Panc1 (cell line): ENCODE results near the gene SHC3. TPM values are rescaled to one million over a fixed set of nuclear protein-coding genes. Genes with fewer than 3 reads are reported as not detected.

ENCODE experiments used
- ATAC-seq: fragments of 200-7000 bp; cut with Tn5 transposase; 2 replicates; pipeline ENCODE4 v1.9.1; 2020; ENCODE audit warnings: mild to moderate bottlenecking, moderate library complexity
- BruUV-seq: library from RNA; stranded (reverse); fragments of 400-500 nt; replicated peaks from 2 replicates; lab custom pipeline; 2021; lab: Mats Ljungman, UMichigan
- CTCF ChIA-PET: fragments of 300-600 bp; sonication (Branson Sonifier 250); formaldehyde crosslinking; loops from one replicate; lab custom pipeline; 2022; ENCODE audit warnings: antibody characterized with exemption; lab: Charles Lee
- POLR2A ChIA-PET: fragments of 300-600 bp; sonication (Branson Sonifier 250); formaldehyde crosslinking; loops from one replicate; lab custom pipeline; 2022; ENCODE audit warnings: antibody characterized with exemption; lab: Charles Lee
- DNase-seq: peaks from one replicate; pipeline ENCODE4 v3.0.0-alpha.2; 2010; ENCODE audit warnings: low read depth, low spot score
- H3K27ac ChIP-seq: 2 replicates; pipeline ENCODE4 v1.5.1; 2011; ENCODE audit warnings: mild to moderate bottlenecking, low read length, inconsistent platforms
- H3K27me3 ChIP-seq: fragments of 200-500 bp; sonication (Bioruptor generic); 2 replicates; pipeline ENCODE4 v1.6.0; 2014; ENCODE audit warnings: low read length, inconsistent platforms; ENCODE audit not compliant: control insufficient read depth, insufficient read depth
- H3K36me3 ChIP-seq: fragments of 200-500 bp; sonication (Bioruptor generic); 2 replicates; pipeline ENCODE4 v1.5.1; 2014; ENCODE audit warnings: inconsistent platforms, mild to moderate bottlenecking, low read length, moderate library complexity; ENCODE audit not compliant: control insufficient read depth, insufficient read depth
- H3K4me1 ChIP-seq: 2 replicates; pipeline ENCODE4 v1.5.1; 2011; ENCODE audit warnings: inconsistent platforms, mild to moderate bottlenecking, low read length, moderate library complexity; ENCODE audit not compliant: control insufficient read depth, insufficient read depth
- H3K4me3 ChIP-seq, 2 experiments: 2 replicates each; pipeline ENCODE4 v1.5.1; 2011 to 2012; ENCODE audit warnings: low read depth in 2 of 2, low read length in 2 of 2, mild to moderate bottlenecking in 2 of 2, inconsistent platforms in 1 of 2, moderate library complexity in 1 of 2
- H3K9me3 ChIP-seq: fragments of 200-500 bp; sonication (Bioruptor generic); 2 replicates; pipeline ENCODE4 v1.5.1; 2014; ENCODE audit warnings: low read depth, mild to moderate bottlenecking, inconsistent platforms, low read length, moderate library complexity; ENCODE audit not compliant: control insufficient read depth, insufficient read depth
- POLR2AphosphoS5 ChIP-seq: IDR thresholded peaks from 2 replicates; pipeline ENCODE4 v1.6.1; 2012; ENCODE audit warnings: mild to moderate bottlenecking, low read depth, low read length, moderate library complexity
- SIN3A ChIP-seq: IDR thresholded peaks from 2 replicates; pipeline ENCODE4 v1.6.1; 2012; ENCODE audit warnings: low read depth, mild to moderate bottlenecking, low read length, moderate library complexity, borderline replicate concordance; ENCODE audit not compliant: insufficient read depth
- TCF7L2 ChIP-seq: IDR thresholded peaks from 2 replicates; pipeline ENCODE4 v1.6.1; 2011; ENCODE audit warnings: mild to moderate bottlenecking, low read depth, low read length, inconsistent platforms
- in situ Hi-C: cut with HindIII; loops from 2 replicates; pipeline ENCODE4 v1.10.0; 2016; ENCODE audit warnings: low sequenced_read_pairs, low pct_unique_long_range_greater_than_20kb
- intact Hi-C: fragments of 100-400 bp; cut with micrococcal nuclease; formaldehyde crosslinking; loops from one replicate; pipeline ENCODE4 v1.10.0; 2022; ENCODE audit not compliant: unreplicated experiment
- total RNA-seq: library from RNA; stranded (reverse); gene quantifications from one replicate; pipeline ENCODE4 v1.2.1, GENCODE V29; 2021; ENCODE audit not compliant: unreplicated experiment
- TF ChIP-seq, protein P1 (sequence below), 2 experiments: IDR thresholded peaks; 2 replicates each; pipeline ENCODE4 v1.6.1; 2011 to 2012; ENCODE audit warnings: low read depth in 2 of 2, control low read depth in 1 of 2, low read length in 1 of 2, mild to moderate bottlenecking in 1 of 2, moderate library complexity in 1 of 2; ENCODE audit not compliant: insufficient read depth in 1 of 2
- TF ChIP-seq, protein P2 (sequence below): fragments of 450-650 bp; IDR thresholded peaks from 2 replicates; pipeline ENCODE4 v1.5.1; 2017; ENCODE audit warnings: mild to moderate bottlenecking

Gene SHC3
- total RNA-seq, 1 experiment from 2014 or later: 1.7 TPM

DNA sequence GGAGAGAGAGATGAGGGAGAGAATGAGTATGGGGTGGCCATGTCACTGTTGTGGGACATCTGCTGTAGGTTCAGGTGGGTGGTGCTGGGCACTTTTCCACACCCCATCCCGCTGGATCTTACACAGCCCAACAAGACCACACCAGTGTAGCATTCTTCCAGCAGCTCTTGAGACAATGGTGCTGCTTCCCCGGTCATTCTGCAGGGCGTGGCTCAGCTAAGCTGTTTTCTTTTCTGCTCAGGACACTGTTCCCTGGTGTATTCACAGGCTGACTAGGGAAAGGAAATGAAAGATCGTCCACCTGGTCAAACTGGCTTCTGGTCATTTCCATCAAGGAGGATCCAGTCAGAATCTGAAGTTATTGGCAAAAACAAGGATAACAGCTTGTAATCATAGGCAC is 111.8 kb downstream of the SHC3 start:
- POLR2A ChIA-PET: no interaction called here
- Histone ChIP-seq H3K4me1 (no peaks in the 10 kb centered on the region), H3K9me3 (no peaks in the 10 kb centered on the region), H3K27ac (no peak overlapping the region), H3K4me3 (no peak overlapping the region), H3K36me3 (no peaks in the 10 kb centered on the region), H3K27me3 (no peaks in the 10 kb centered on the region)
- CTCF ChIA-PET: no interaction called here
- in situ Hi-C loops (no loop called here), intact Hi-C loops (no loop called here)
- DNase-seq (no peak), ATAC-seq (no peak)
- BruUV-seq: no TSS peak
- TF ChIP-seq TCF7L2 (no peak), SIN3A (no peak), POLR2AphosphoS5 (no peak)
- TF ChIP-seq, protein P1, sequence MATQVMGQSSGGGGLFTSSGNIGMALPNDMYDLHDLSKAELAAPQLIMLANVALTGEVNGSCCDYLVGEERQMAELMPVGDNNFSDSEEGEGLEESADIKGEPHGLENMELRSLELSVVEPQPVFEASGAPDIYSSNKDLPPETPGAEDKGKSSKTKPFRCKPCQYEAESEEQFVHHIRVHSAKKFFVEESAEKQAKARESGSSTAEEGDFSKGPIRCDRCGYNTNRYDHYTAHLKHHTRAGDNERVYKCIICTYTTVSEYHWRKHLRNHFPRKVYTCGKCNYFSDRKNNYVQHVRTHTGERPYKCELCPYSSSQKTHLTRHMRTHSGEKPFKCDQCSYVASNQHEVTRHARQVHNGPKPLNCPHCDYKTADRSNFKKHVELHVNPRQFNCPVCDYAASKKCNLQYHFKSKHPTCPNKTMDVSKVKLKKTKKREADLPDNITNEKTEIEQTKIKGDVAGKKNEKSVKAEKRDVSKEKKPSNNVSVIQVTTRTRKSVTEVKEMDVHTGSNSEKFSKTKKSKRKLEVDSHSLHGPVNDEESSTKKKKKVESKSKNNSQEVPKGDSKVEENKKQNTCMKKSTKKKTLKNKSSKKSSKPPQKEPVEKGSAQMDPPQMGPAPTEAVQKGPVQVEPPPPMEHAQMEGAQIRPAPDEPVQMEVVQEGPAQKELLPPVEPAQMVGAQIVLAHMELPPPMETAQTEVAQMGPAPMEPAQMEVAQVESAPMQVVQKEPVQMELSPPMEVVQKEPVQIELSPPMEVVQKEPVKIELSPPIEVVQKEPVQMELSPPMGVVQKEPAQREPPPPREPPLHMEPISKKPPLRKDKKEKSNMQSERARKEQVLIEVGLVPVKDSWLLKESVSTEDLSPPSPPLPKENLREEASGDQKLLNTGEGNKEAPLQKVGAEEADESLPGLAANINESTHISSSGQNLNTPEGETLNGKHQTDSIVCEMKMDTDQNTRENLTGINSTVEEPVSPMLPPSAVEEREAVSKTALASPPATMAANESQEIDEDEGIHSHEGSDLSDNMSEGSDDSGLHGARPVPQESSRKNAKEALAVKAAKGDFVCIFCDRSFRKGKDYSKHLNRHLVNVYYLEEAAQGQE (IDR thresholded peaks at IDR 0.05; ENCODE audit: insufficient read depth in 1 of 2, low read depth in 2 of 2, low read length in 1 of 2): no peak
- TF ChIP-seq, protein P2, sequence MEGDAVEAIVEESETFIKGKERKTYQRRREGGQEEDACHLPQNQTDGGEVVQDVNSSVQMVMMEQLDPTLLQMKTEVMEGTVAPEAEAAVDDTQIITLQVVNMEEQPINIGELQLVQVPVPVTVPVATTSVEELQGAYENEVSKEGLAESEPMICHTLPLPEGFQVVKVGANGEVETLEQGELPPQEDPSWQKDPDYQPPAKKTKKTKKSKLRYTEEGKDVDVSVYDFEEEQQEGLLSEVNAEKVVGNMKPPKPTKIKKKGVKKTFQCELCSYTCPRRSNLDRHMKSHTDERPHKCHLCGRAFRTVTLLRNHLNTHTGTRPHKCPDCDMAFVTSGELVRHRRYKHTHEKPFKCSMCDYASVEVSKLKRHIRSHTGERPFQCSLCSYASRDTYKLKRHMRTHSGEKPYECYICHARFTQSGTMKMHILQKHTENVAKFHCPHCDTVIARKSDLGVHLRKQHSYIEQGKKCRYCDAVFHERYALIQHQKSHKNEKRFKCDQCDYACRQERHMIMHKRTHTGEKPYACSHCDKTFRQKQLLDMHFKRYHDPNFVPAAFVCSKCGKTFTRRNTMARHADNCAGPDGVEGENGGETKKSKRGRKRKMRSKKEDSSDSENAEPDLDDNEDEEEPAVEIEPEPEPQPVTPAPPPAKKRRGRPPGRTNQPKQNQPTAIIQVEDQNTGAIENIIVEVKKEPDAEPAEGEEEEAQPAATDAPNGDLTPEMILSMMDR: no peak

DNA sequence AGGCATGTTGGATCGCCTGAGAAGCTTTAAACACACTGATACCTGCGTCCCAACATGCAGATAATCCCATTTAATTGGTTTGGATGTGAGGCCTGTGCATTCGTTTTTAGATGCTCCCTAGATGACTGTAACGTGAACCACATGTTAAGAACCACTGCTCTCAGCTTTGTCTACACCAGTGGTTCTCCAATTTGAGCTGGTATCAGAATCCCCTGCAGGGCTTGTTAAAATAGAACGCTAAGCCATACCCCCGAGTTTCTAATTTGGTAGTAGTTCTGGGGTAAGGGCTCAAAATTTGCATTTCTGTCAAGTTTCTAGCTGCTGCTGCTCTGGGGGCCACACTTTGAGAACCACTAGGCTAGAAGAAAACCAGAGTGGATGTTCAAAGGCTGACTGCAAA is 112.7 kb downstream of the SHC3 start:
- no peaks in the 10 kb centered on the region for H3K9me3 ChIP-seq
- ATAC-seq (no peak), DNase-seq (no peak)
- H3K36me3 ChIP-seq: no peaks in the 10 kb centered on the region
- no TSS peak for BruUV-seq
- no peak overlapping the region for H3K27ac ChIP-seq
- ChIA-PET CTCF (no interaction called here), POLR2A (no interaction called here)
- no peak overlapping the region for H3K4me3 ChIP-seq
- intact Hi-C loops (no loop called here), in situ Hi-C loops (no loop called here)
- no peaks in the 10 kb centered on the region for H3K27me3 ChIP-seq
- no peaks in the 10 kb centered on the region for H3K4me1 ChIP-seq
- TF ChIP-seq, protein P1 (IDR thresholded peaks at IDR 0.05; ENCODE audit: insufficient read depth in 1 of 2, low read depth in 2 of 2, low read length in 1 of 2): no peak
- no peak for TF ChIP-seq POLR2AphosphoS5
- no peak for TF ChIP-seq SIN3A
- TF ChIP-seq, protein P2: no peak
- TF ChIP-seq TCF7L2: no peak
